K562 (cell line): ENCODE results near the gene DMRT2. TPM values are rescaled to one million over a fixed set of nuclear protein-coding genes. Genes with fewer than 3 reads are reported as not detected.

Experiments used
- ATAC-seq: fragments of 200-7000 bp; cut with Tn5 transposase; 3 replicates; pipeline ENCODE4 v1.9.1; 2020; ENCODE audit warnings: moderate library complexity
- BruUV-seq: library from RNA; stranded (reverse); fragments of 400-500 nt; replicated peaks from 2 replicates; lab custom pipeline; 2021; lab: Mats Ljungman, UMichigan
- CTCF ChIA-PET: fragments of 300-600 bp; formaldehyde crosslinking; extraction: SDS; loops from one replicate; lab custom pipeline; 2021; ENCODE audit warnings: low intra/inter-chr PET ratio; lab: Yijun Ruan, JAX
- POLR2A ChIA-PET: fragments of 300-600, 350-650 bp; sonication (Branson Sonifier 250); formaldehyde crosslinking; extraction: SDS; loops from one replicate; lab custom pipeline; 2021; ENCODE audit warnings: antibody characterized with exemption, inconsistent platforms; lab: Yijun Ruan, JAX
- DNase-seq, 4 experiments: peaks; one replicate each; pipeline versions ENCODE4 v3.0.0 to v3.0.0-alpha.2; 2011 to 2018; ENCODE audit warnings: low spot score in 3 of 4, mixed read lengths in 3 of 4; ENCODE audit errors: extremely low read depth in 1 of 4
- FAIRE-seq: peaks from 2 replicates; lab custom pipeline; 2011; peaks lifted over from hg19 to GRCh38; lab: Jason Lieb, UNC
- H2AFZ ChIP-seq: 2 replicates; pipeline ENCODE4 v1.6.0; 2011; ENCODE audit warnings: low read depth, low read length, control low read depth, inconsistent platforms
- H3K27ac ChIP-seq: fragments of 200-600 bp; 3 replicates; pipeline ENCODE4 v1.8.0; 2011; ENCODE audit warnings: low read depth, mild to moderate bottlenecking, control low read depth, inconsistent platforms, low read length, moderate library complexity, mixed read lengths; ENCODE audit errors: extremely low read depth
- H3K27me3 ChIP-seq, 2 experiments: fragments of 300-600 bp in 1 of 2; 2 replicates in 1 of 2; 3 replicates in 1 of 2; pipeline versions ENCODE4 v1.6.0 to v1.8.0; 2011; ENCODE audit warnings: inconsistent platforms in 2 of 2, low read length in 2 of 2, mild to moderate bottlenecking in 1 of 2, mixed read lengths in 1 of 2, moderate library complexity in 1 of 2; ENCODE audit not compliant: control insufficient read depth in 2 of 2, insufficient read depth in 2 of 2
- H3K36me3 ChIP-seq: fragments of 300-600 bp; 3 replicates; pipeline ENCODE4 v1.8.0; 2011; ENCODE audit warnings: mild to moderate bottlenecking, low read length, inconsistent platforms; ENCODE audit not compliant: control insufficient read depth, insufficient read depth
- H3K4me1 ChIP-seq, 2 experiments: fragments of 200-600 bp in 1 of 2; replicated peaks in 1 of 2; 2 replicates in 1 of 2; 3 replicates in 1 of 2; pipeline versions ENCODE4 v1.5.1 to v1.8.0; 2011; ENCODE audit warnings: inconsistent platforms in 2 of 2, low read length in 2 of 2, mild to moderate bottlenecking in 1 of 2, mixed read lengths in 1 of 2, moderate library complexity in 1 of 2; ENCODE audit not compliant: control insufficient read depth in 2 of 2, insufficient read depth in 2 of 2
- H3K4me2 ChIP-seq: 2 replicates; pipeline ENCODE4 v1.6.1; 2011; ENCODE audit warnings: low read length, control low read depth, inconsistent platforms, mixed read lengths; ENCODE audit not compliant: insufficient read depth
- H3K4me3 ChIP-seq: fragments of 200-600 bp; sonication (generic), shearing (Covaris generic); 2 replicates; pipeline ENCODE4 v1.5.1; 2016; ENCODE audit warnings: control low read depth, inconsistent platforms
- H3K79me2 ChIP-seq: fragments of 200-600 bp; 3 replicates; pipeline ENCODE4 v1.8.0; 2011; ENCODE audit warnings: low read length, inconsistent platforms; ENCODE audit not compliant: control insufficient read depth, insufficient read depth
- H3K9ac ChIP-seq, 2 experiments: 2 replicates each; pipeline versions ENCODE4 v1.6.0 to v1.6.1; 2011; ENCODE audit warnings: low read depth in 2 of 2, low read length in 2 of 2, control low read depth in 1 of 2, inconsistent platforms in 1 of 2, mild to moderate bottlenecking in 1 of 2, mixed read lengths in 1 of 2; ENCODE audit not compliant: insufficient read depth in 1 of 2
- H3K9me1 ChIP-seq: one replicate; pipeline ENCODE4 v1.6.0; 2011; ENCODE audit warnings: inconsistent platforms, mild to moderate bottlenecking, low read length, moderate library complexity; ENCODE audit not compliant: control insufficient read depth, insufficient read depth
- H3K9me3 ChIP-seq: replicated peaks from 2 replicates; pipeline ENCODE4 v1.5.1; 2011; ENCODE audit warnings: low read depth, low read length, inconsistent platforms; ENCODE audit not compliant: control insufficient read depth, insufficient read depth
- H4K20me1 ChIP-seq: replicated peaks from 2 replicates; pipeline ENCODE4 v1.6.1; 2011; ENCODE audit warnings: low read length, inconsistent platforms, mixed read lengths; ENCODE audit not compliant: control insufficient read depth, insufficient read depth
- CTCF ChIP-seq, 3 experiments: IDR thresholded peaks in 2 of 3; conservative IDR thresholded peaks in 1 of 3; 2 replicates each; pipeline ENCODE4 v1.5.1; 2011 to 2012; ENCODE audit warnings: low read length in 3 of 3, mild to moderate bottlenecking in 3 of 3, control low read depth in 2 of 3, improper control_type of control experiment in 1 of 3, inconsistent platforms in 1 of 3, low read depth in 1 of 3, mixed read lengths in 1 of 3, moderate library complexity in 1 of 3; ENCODE audit not compliant: insufficient read depth in 2 of 3
- JUNB ChIP-seq: fragments of 450-650 bp; formaldehyde crosslinking; conservative IDR thresholded peaks from 2 replicates; pipeline ENCODE4 v1.4.0; 2020; ENCODE audit warnings: mild to moderate bottlenecking
- MAFG ChIP-seq: fragments of 450-650 bp; conservative IDR thresholded peaks from 2 replicates; pipeline ENCODE4 v1.6.1; 2016; ENCODE audit warnings: missing genetic modification characterization, missing compliant biosample characterization
- MAFK ChIP-seq: IDR thresholded peaks from 2 replicates; pipeline ENCODE4 v1.6.1; 2011; ENCODE audit warnings: low read length, improper control_type of control experiment
- NFE2 ChIP-seq: IDR thresholded peaks from 2 replicates; pipeline ENCODE4 v1.6.1; 2014; ENCODE audit warnings: antibody characterized with exemption, low read depth
- RAD21 ChIP-seq, 2 experiments: fragments of 250-450 bp in 1 of 2; fragments of 450-650 bp in 1 of 2; sonication (Bioruptor Pico) in 1 of 2; formaldehyde crosslinking in 1 of 2; IDR thresholded peaks in 1 of 2; conservative IDR thresholded peaks in 1 of 2; 2 replicates each; pipeline versions ENCODE4 v1.4.0 to v1.8.0; 2020 to 2022; ENCODE audit warnings: mild to moderate bottlenecking in 2 of 2, moderate library complexity in 1 of 2
- SLC30A9 ChIP-seq: fragments of 250-450 bp; sonication (Bioruptor Pico); IDR thresholded peaks from 2 replicates; pipeline ENCODE4 v1.8.0; 2022; ENCODE audit warnings: mild to moderate bottlenecking, moderate library complexity
- TARDBP ChIP-seq: fragments of 450-650 bp; IDR thresholded peaks from 2 replicates; pipeline ENCODE4 v1.6.1; 2016
- TEAD4 ChIP-seq, 2 experiments: sonication (generic) in 1 of 2; formaldehyde crosslinking in 1 of 2; IDR thresholded peaks; 2 replicates each; pipeline versions ENCODE4 v1.6.1 to v1.8.0; 2012 to 2022; ENCODE audit warnings: borderline replicate concordance in 1 of 2, inconsistent platforms in 1 of 2, low read length in 1 of 2, mild to moderate bottlenecking in 1 of 2, missing genetic modification reagents in 1 of 2
- ZNF318 ChIP-seq, 2 experiments: fragments of 450-650 bp; IDR thresholded peaks; 2 replicates each; pipeline ENCODE4 v1.6.1; 2016; ENCODE audit warnings: mild to moderate bottlenecking in 2 of 2, borderline replicate concordance in 1 of 2, low read depth in 1 of 2, moderate library complexity in 1 of 2
- WGBS: fragments of 100-300 bp; shearing (Covaris generic); methylation state at CpG from one replicate; pipeline ENCODE4 v1.1.6; 2016; ENCODE audit warnings: low coverage, mixed read lengths; ENCODE audit not compliant: insufficient coverage; ENCODE audit errors: missing lambda C conversion rate; 5-methylcytosine and 5-hydroxymethylcytosine counted together
- in situ Hi-C: fragments of 300-500 bp; cut with MboI; formaldehyde crosslinking; loops from 4 replicates; pipeline ENCODE4 v1.15.0; 2018; ENCODE audit warnings: inconsistent platforms, mixed read lengths
- intact Hi-C: fragments of 100-400 bp; cut with micrococcal nuclease; formaldehyde crosslinking; loops from 2 replicates; pipeline ENCODE4 v1.14.2; 2022
- polyA plus RNA-seq, 8 experiments: library from polyadenylated mRNA; depleted of rRNA in 4 of 8; stranded (reverse) in 5 of 8; unstranded in 3 of 8; fragments of >200 nt; fragmentation: Nextera tagmentation in 2 of 8; fragmentation: Illumina TruSeq in 1 of 8; extraction: Ambion mirVana in 2 of 8; extraction: Trizol in 1 of 8; gene quantifications; 2 replicates each; pipeline versions ENCODE4 v1.2.1 to v1.2.3, GENCODE V29; 2011 to 2014; ENCODE audit warnings: inconsistent platforms in 1 of 8, missing spikeins in 1 of 8
- total RNA-seq, 7 experiments: library from RNA; depleted of rRNA in 6 of 7; stranded (reverse); fragments of >200 nt in 6 of 7; fragmentation: Illumina TruSeq in 2 of 7; extraction: Trizol in 2 of 7; gene quantifications; 2 replicates each; pipeline versions ENCODE4 v1.2.1 to v1.2.3, GENCODE V29; 2011 to 2021; ENCODE audit warnings: low replicate concordance in 1 of 7

The DMRT2 gene
- total and polyA plus RNA-seq, 9 of the 15 experiments (the other 6 are each of a cell fraction or from before 2014, with no cell fraction given) = not detected

DNA sequence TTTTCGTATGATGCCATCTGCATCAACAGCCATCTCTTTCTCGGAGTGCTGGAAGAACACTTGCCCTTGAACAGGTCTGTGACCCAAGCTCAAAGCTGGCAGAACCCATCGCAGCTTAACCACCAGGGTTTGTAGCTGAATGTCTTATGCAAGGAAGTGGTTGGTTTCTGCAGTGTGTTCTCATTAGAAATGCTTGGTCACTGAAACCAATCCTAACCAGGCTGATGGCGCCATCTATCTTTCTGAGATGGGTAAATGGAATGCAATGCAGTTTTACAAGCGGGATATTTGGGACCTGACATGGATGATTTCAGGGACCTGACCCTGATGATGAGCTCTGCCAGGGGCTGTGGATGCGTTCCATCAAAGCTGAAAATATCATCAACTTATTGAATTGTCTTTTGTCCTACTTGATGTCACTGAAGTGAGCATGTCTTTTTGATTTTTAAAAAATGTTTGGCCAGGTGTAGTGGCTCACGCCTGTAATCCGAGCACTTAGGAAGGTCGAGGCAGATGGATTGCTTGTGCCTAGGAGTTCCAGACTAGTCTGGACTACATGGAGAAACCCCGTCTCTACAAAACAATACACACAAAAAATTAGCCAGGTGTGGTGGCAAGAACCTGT lies 45.0 kb upstream of the DMRT2 start:
- H3K4me3 ChIP-seq = no peak overlapping the region
- CTCF ChIA-PET = interaction anchor here (1.0 kb wide), 1 partner anchor 112 kb away, joined by 3 read pairs; no protein-coding TSS in a partner anchor
- POLR2A ChIA-PET = no interaction called here
- TF ChIP-seq SLC30A9 (CRISPR knock-in tag) (no peak), MAFG (tag) (0 out of 2 replicates have a peak, but pooled peaks have one; percentile 11), ZNF318 (IDR thresholded peaks at IDR 0.05; ENCODE audit: borderline replicate concordance in 1 of 2, low read depth in 1 of 2) (no peak), CTCF (IDR thresholded peaks at IDR 0.05 in 2 of 3, conservative IDR thresholded peaks at IDR 0.05 in 1 of 3; ENCODE audit: insufficient read depth in 2 of 3, low read depth in 1 of 3, low read length in 3 of 3) (peak; percentile 49 to 55 (median 50); a peak in 5 of 6 replicates), TARDBP (no peak), MAFK (peak; percentile 22; the same call in 1 of the 2 replicates), JUNB (no peak), NFE2 (peak; percentile 83), RAD21 (CRISPR knock-in tag; conservative IDR thresholded peaks at IDR 0.05 in 1 of 2, IDR thresholded peaks at IDR 0.05 in 1 of 2) (peak; percentile 17 to 52; a peak in 3 of 4 replicates), TEAD4 (IDR thresholded peaks at IDR 0.05; ENCODE audit: low read length) (peak; percentile 8; the same call in 1 of the 2 replicates), TEAD4 (CRISPR knock-in tag; IDR thresholded peaks at IDR 0.05; ENCODE audit: borderline replicate concordance) (no peak)
- H4K20me1 ChIP-seq = no peaks in the 10 kb centered on the region
- H3K9ac ChIP-seq = no peak overlapping the region
- intact Hi-C loops = loop anchor here (1.0 to 5.0 kb wide), 2 partner anchors 113 to 393 kb away; no protein-coding TSS in a partner anchor
- no peak overlapping the region for H3K4me2 ChIP-seq
- no peaks in the 10 kb centered on the region for H3K9me3 ChIP-seq
- DNase-seq = peak; percentile 7 to 36 (median 16)
- BruUV-seq = no TSS peak
- no peak overlapping the region for H3K27ac ChIP-seq
- H3K27me3 ChIP-seq = no peaks in the 10 kb centered on the region
- H3K79me2 ChIP-seq = no peaks in the 10 kb centered on the region
- no peaks in the 10 kb centered on the region for H3K4me1 ChIP-seq
- H3K36me3 ChIP-seq = no peaks in the 10 kb centered on the region
- ATAC-seq = peak; percentile 71
- in situ Hi-C loops = loop anchor here (5.0 kb wide), 1 partner anchor 123 kb away; no protein-coding TSS in a partner anchor
- no peaks in the 10 kb centered on the region for H3K9me1 ChIP-seq
- WGBS = 1% methylated on average over 9 of the region's 10 CpGs
- H2AFZ ChIP-seq = no peak overlapping the region
- FAIRE-seq = peak; percentile 15
